BE2C (cell line): ENCODE measurements around the gene OR4Q2. TPM values are rescaled to one million over a fixed set of nuclear protein-coding genes. Genes with fewer than 3 reads are reported as not detected.
"Not testable (repeated sequence)": the region's sequence is repeated elsewhere in the genome, so short reads cannot be mapped to it uniquely, and the experiment has no call there.

ENCODE experiments used
- DNase-seq: peaks from one replicate; pipeline ENCODE4 v3.0.0-alpha.2; 2020
- H3K27me3 ChIP-seq: fragments of 250-450 bp; sonication (Bioruptor Pico); 2 replicates; pipeline ENCODE4 v1.5.1; 2020; ENCODE audit warnings: mild to moderate bottlenecking
- H3K36me3 ChIP-seq: fragments of 250-450 bp; sonication (Bioruptor Pico); 2 replicates; pipeline ENCODE4 v1.5.1; 2020; ENCODE audit warnings: mild to moderate bottlenecking
- H3K4me1 ChIP-seq: fragments of 250-450 bp; sonication (Bioruptor Pico); 2 replicates; pipeline ENCODE4 v1.5.1; 2020
- H3K4me3 ChIP-seq: 2 replicates; pipeline ENCODE4 v1.5.1; 2011; ENCODE audit warnings: low read depth, low read length
- H3K9me3 ChIP-seq: fragments of 250-450 bp; sonication (Bioruptor Pico); 2 replicates; pipeline ENCODE4 v1.5.1; 2020
- polyA plus RNA-seq: library from polyadenylated mRNA; unstranded; fragments of >200 nt; gene quantifications from one replicate; pipeline ENCODE4 v1.2.1, GENCODE V29; 2012; ENCODE audit warnings: low read depth, missing spikeins; ENCODE audit not compliant: insufficient read length, insufficient read depth
- TF ChIP-seq, protein P1 (sequence below): IDR thresholded peaks from 2 replicates; pipeline ENCODE4 v1.5.1; 2012; ENCODE audit warnings: mild to moderate bottlenecking, low read depth, low read length

The OR4Q2 gene
- not detected for polyA plus RNA-seq

DNA sequence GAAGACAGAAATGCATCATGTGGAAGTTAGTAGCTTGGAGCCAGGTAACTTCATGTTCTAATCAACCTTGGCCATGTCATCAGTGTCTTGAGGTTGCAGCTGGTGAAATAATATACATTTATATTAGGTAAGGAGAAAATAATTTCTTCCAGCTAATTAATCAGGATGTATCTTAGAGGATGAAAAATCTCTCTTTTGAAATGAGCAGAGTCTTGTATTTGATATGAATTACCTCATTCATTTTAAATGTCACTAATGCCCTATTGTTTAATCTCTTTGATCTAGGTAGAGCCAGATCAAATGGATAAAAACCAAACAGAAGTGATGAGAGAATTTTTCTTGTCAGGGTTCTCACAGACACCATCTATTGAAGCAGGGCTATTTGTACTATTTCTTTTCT lies at the start of gene OR4Q2:
Gene OR4Q2, plus strand, starts transcription at position 301 of the 400 bp plus-strand sequence.
- TF ChIP-seq, protein P1, sequence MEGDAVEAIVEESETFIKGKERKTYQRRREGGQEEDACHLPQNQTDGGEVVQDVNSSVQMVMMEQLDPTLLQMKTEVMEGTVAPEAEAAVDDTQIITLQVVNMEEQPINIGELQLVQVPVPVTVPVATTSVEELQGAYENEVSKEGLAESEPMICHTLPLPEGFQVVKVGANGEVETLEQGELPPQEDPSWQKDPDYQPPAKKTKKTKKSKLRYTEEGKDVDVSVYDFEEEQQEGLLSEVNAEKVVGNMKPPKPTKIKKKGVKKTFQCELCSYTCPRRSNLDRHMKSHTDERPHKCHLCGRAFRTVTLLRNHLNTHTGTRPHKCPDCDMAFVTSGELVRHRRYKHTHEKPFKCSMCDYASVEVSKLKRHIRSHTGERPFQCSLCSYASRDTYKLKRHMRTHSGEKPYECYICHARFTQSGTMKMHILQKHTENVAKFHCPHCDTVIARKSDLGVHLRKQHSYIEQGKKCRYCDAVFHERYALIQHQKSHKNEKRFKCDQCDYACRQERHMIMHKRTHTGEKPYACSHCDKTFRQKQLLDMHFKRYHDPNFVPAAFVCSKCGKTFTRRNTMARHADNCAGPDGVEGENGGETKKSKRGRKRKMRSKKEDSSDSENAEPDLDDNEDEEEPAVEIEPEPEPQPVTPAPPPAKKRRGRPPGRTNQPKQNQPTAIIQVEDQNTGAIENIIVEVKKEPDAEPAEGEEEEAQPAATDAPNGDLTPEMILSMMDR, result no peak
- no peaks in the 10 kb centered on the region for H3K27me3 ChIP-seq
- no peak within 1 kb of the TSS for H3K4me3 ChIP-seq
- no peak for DNase-seq
- no peaks in the 10 kb centered on the region for H3K36me3 ChIP-seq
- H3K4me1 ChIP-seq, result no peaks in the 10 kb centered on the region
- no peaks in the 10 kb centered on the region for H3K9me3 ChIP-seq

GRCh38 chr14:19969735-19970134 lies 32.2 kb upstream of the OR4Q2 start:
- not testable (repeated sequence) for H3K36me3 ChIP-seq, H3K4me1 ChIP-seq, DNase-seq, H3K27me3 ChIP-seq, H3K9me3 ChIP-seq, H3K4me3 ChIP-seq

DNA sequence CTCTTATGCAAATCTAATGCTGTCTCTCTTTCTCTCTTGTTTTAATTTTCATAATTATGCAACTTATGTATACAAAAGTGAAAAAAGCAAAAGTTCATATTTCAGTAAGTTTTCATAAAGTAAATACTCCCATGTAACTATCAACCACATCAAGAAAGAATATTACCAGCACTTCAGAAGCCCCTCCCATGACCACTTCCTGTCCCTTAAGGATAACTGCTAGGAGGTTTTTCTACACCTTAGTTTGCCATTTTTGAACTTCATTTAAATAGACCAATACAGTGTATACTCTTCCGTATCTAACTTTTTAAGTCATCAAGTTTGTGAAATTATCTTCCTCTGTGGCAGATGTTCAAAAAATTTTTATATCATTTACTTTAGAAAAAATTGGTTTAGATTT lies 27.1 kb upstream of the OR4Q2 start:
- no peaks in the 10 kb centered on the region for H3K4me1 ChIP-seq
- H3K27me3 ChIP-seq, result no peaks in the 10 kb centered on the region
- DNase-seq, result no peak
- TF ChIP-seq, protein P1, result no peak
- H3K4me3 ChIP-seq, result no peak overlapping the region
- H3K9me3 ChIP-seq, result no peaks in the 10 kb centered on the region
- no peaks in the 10 kb centered on the region for H3K36me3 ChIP-seq

DNA sequence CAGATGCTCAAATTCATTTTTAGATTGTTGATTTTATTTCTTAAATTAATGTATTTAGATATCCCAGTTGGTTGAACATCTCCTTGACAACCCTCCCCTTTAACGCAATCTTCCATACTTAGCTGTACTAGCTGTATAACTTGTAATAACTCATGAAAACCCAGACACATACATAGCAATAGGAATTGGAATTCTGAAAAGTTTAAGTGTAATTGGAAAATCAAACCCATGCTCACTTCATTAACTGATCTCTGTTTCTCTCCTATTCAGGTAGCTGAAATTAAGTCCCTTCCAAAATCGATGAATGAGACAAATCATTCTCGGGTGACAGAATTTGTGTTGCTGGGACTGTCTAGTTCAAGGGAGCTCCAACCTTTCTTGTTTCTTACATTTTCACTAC lies 26.7 kb upstream of the OR4Q2 start, which contains the start of gene OR4K15:
Gene OR4K15, plus strand, starts transcription at position 301 of the 400 bp plus-strand sequence. Its CDS starts 0 bp downstream, at position 301.
- Histone ChIP-seq H3K4me1 (no peaks in the 10 kb centered on the region), H3K4me3 (no peak within 1 kb of the TSS)

DNA sequence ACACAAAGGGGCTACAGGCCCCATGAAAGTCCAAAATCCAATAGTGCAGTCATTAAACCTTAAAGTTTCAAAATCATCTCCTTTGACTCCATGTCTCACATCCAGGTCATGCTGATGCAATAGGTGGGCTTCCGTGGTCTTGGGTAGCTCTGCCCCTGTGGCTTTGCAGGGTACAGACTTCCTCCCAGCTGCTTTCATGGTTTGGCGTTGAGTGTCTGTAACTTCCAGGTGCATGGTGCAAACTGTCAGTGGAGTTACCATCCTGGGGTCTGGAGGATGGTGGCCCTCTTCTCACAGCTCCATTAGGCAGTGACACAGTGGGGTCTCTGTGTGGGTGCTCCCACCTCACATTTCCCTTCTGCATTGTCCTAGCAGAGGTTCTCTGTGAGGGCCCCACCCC lies 8.5 kb upstream of the OR4Q2 start:
- no peaks in the 10 kb centered on the region for H3K36me3 ChIP-seq
- no peak overlapping the region for H3K4me3 ChIP-seq
- TF ChIP-seq, protein P1, result no peak
- no peaks in the 10 kb centered on the region for H3K9me3 ChIP-seq
- H3K4me1 ChIP-seq, result no peaks in the 10 kb centered on the region
- no peaks in the 10 kb centered on the region for H3K27me3 ChIP-seq
- DNase-seq, result no peak

More for the DNA sequence above, 26.7 kb upstream of the OR4Q2 start, which contains the start of gene OR4K15:
- Histone ChIP-seq H3K36me3 (no peaks in the 10 kb centered on the region), H3K27me3 (no peaks in the 10 kb centered on the region), H3K9me3 (no peaks in the 10 kb centered on the region)
- TF ChIP-seq, protein P1, result no peak
- no peak for DNase-seq

DNA sequence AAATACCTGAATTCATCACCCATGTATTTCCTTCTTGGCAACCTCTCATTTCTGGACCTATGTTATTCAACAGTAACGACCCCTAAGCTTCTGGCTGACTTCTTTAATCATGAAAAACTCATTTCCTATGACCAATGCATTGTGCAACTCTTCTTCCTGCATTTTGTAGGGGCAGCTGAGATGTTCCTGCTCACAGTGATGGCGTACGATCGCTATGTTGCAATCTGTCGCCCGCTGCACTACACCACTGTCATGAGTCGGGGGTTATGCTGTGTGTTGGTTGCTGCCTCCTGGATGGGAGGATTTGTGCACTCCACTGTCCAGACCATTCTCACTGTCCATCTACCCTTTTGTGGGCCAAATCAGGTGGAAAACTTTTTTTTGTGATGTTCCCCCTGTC lies 356 bp downstream of the OR4Q2 start:
- no peak for DNase-seq
- TF ChIP-seq, protein P1, result no peak
- Histone ChIP-seq H3K4me1 (no peaks in the 10 kb centered on the region), H3K9me3 (no peaks in the 10 kb centered on the region), H3K36me3 (no peaks in the 10 kb centered on the region), H3K27me3 (no peaks in the 10 kb centered on the region), H3K4me3 (no peak overlapping the region)

- TF ChIP-seq, protein P1, result no peak
- no peaks in the 10 kb centered on the region for H3K9me3 ChIP-seq
- no peaks in the 10 kb centered on the region for H3K4me1 ChIP-seq
- no peak for DNase-seq
- H3K4me3 ChIP-seq, result no peak overlapping the region
- H3K27me3 ChIP-seq, result no peaks in the 10 kb centered on the region
- no peaks in the 10 kb centered on the region for H3K36me3 ChIP-seq
These were observed 6.2 kb downstream of the OR4Q2 start for GRCh38 chr14:20008156-20008555.
